Stimulated activated CD8-positive, alpha-beta memory T cell treated with anti-CD3 and anti-CD28 coated beads, Interleukin-15, amount 100 ng/mL, for 1 hour (primary cell): Measurements from ENCODE around the gene RPS15.
"Not testable (repeated sequence)": the region's sequence is repeated elsewhere in the genome, so short reads cannot be mapped to it uniquely, and the experiment has no call there.

ENCODE experiments used
- DNase-seq: peaks from one replicate; pipeline ENCODE4 v3.0.0-alpha.2; 2020; ENCODE audit warnings: low read depth

RPS15 gene

DNA sequence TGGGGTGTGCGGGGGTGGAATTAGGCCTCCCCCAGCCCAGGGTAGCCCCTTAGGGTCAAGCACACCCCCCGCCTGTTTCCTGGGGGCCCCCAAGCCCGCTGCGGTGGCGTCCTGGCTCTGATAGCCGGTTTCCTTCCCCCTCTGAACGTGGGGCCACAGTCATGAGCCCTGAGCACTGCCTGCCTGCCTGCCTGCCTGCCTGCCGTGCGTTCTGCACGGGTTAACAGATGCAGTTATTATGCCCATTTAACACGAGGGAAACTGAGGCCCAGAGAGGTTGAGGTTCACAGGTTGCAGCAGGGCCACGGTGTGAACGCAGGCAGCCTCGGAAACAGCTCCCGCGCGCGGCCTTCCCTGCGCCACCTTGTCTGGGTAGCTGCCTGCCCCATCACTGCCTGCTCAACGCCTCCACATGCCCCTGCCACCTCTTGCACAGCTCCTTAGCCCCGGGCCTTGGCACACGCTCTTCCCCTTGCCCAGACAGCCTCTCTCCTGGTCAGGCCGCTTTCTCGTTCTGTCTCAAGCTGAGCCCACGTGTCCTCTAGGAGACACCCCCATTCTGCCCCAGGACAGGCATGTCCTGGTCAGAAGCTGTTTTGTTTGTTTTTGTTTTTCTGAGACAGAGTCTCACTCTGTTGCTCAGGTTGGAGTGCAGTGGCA, 35.7 kb upstream of the RPS15 start:
- no peak for DNase-seq

- peak; percentile 97 for DNase-seq
Measured at GRCh38 chr19:1406774-1407527, 31.2 kb upstream of the RPS15 start.

DNA sequence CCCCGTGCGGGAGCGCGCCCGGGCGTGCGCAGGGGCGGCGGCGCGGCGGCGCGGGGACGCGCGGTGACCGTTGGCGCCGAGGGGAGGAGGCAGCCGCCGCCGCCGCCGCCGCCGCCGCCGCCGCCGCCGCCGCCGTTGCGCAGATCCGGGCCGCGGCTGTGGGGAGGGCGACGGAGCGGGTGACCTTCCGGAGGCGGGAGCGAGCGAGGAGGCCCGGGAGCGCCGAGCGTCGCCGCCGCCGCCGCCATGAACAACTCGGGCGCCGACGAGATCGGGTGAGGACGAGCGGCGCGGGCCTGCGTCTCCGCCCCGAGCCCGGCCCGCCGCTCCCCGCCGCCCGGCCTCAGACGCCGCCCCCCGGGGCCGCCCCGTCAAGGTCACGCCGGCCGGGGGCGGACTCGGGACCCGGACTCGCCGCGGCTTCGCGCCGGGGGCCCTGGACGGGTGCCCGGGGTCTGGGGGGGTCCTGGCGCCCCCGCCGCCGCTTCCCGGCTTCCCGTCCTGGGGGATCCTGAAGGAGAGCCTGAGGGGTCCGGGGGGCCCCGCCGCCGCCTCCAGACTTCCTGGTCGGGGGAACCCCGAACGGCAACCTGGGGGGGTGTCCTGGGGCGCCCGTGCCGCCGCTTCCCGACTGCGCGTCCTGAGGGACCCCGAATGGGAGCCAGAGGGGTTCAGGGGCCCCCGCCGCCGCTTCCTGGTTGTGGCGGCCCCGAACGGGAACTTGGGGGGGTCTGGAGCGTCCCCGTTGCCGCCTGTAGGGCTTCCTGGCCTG, 30.5 kb upstream of the RPS15 start, which contains the start of gene DAZAP1:
Gene DAZAP1, plus strand, starts transcription at position 59 of the 772 bp plus-strand sequence. Its CDS starts 188 bp downstream, at position 247.
- no peak for DNase-seq

- no peak for DNase-seq
Measured at GRCh38 chr19:1408300-1409203, 29.6 kb upstream of the RPS15 start.

- DNase-seq: no peak
Measured at GRCh38 chr19:1409204-1410005, 28.8 kb upstream of the RPS15 start.

DNA sequence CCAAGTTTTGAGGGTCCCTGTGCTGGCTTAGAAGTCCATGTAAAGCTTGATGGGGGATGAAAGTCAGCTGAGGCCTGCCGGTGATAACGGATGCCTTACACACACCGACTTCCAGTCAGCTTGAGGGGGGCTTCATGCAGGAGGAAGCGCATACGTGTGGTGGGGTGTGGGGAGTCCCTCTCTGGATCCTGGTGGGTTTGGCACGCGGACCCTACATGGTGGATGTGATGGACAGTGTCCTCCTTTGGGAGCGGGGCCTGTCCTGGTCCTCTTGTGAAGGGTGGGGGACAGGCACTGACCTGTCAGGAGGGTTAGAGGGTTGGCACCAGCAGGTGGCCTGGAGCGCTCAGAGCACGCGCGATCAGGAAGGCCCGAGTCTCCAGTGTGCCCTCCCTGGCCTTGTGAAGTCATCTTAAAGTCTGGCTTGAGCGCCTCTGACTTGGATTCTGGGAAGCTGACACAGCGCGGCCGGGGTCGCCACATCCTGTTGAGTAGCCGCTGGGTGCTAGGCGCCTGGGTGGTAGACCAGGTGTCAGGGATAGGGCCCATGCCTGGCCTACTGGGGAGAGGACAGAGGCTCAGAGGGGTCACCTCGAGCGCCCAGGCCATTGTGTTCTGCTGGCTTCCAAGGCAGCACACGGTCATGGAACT, 27.9 kb upstream of the RPS15 start:
- DNase-seq: no peak

DNA sequence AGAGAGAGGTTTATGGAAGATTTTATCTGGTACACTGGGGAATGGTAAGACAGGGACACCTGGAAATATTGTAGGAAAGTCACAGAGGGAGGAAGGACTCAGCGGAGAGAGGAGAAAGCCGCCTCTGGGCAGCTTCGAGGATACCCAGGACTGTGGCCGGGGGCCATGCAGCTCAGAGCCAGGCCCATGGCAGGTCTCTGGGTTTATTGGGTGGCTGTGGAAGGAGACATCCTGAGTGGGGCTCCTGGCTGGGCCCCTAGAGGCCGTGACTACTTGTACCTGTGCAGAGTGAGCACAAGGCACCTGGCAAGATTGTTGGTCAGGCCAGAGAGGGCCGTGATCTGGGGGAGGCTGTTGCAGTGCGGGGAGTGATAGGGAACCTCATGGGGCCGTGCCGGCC, 27.4 kb upstream of the RPS15 start:
- no peak for DNase-seq

- no peak for DNase-seq
Measured at GRCh38 chr19:1411255-1412191, 26.7 kb upstream of the RPS15 start.

GRCh38 chr19:1412323-1412923, 25.8 kb upstream of the RPS15 start:
- DNase-seq: no peak

- DNase-seq: no peak
Measured at GRCh38 chr19:1412995-1413800, 25.0 kb upstream of the RPS15 start.

DNA sequence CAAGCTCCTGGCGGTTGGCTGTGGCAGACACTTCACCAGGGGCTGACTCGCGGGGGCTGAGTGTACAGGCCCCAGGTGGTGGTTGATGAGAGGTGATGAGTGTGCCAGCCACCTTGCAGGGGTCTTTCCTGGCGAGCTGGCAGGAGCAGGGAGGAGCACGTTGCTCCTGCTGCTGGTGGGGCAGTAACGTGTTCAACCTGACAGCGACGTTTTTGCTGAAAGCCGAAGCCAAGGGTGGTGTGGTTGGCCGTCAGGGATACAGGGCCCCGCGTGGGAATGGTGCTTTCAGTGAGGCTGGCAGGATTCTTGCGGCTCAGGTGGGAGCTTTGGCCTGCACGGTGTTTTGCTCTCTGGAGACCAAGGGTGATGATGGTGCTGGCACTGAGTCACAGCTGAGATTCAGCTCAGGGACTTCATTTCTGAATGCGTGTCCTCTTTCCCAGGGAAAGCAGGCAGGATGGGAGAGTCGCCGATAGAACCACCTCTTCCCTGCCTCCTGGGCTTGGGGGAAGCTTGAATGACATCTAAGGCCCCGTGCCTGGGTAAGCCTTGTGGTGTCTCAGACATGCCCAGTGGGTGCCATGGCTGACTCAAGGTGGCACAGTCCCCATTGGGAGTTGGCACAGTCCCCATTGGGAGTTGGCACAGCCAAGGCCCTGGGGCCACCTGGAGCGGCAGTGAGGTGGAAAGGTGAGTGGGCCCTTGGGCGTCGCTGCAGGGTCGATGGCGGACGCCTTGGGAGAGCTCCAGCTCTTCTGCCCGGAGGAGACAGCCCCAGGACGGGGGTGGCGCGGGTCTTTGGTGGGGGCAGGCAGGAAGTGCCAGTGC, 22.0 kb upstream of the RPS15 start:
- no peak for DNase-seq

GRCh38 chr19:1417145-1417544, 21.1 kb upstream of the RPS15 start:
- no peak for DNase-seq

GRCh38 chr19:1417681-1418495, 20.3 kb upstream of the RPS15 start:
- no peak for DNase-seq

- DNase-seq: no peak
Measured at GRCh38 chr19:1418496-1418775, 19.8 kb upstream of the RPS15 start.

DNA sequence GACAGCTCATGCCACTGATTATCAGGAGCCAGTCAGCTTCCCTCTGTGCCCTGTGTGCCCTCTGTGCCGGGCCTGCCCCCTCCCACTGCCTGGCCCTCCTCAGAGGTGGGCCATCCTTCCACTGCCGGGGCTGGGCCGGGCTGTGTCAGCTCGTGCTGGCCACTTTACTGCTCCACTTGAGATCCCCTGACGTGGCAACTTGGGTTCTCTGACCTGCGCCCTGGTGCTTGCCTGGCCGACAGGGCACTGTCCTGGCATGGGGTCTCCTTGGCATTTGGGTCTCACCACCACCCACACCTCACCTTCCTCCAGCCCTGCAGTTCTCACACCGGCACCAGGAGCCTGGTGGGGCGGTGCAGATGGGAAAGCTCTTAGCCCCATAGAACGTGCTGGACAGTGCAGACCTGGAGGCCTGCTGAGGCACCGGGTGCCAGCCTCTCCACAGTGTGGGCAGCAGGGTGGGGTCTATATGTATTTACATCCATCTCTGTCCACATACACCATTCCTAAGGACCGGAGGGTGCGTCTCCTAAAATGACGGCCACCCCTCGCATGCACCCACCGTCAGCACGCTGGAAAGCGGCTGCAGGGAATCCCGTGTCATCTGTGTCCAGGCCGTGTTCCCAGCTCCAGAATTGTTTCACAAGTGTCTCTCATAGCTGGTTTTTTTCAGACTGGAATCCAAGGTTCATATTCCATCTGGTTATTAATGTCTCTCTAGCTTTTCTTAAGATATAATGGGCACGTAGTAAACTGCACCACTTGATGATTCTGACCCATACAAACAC, 19.1 kb upstream of the RPS15 start:
- DNase-seq: no peak

GRCh38 chr19:1420085-1420484, 18.1 kb upstream of the RPS15 start:
- not testable (repeated sequence) for DNase-seq
